GM21737 (cell line): ENCODE measurements around the gene ATAD2B.

ENCODE experiments used
- ATAC-seq: cut with Tn5 transposase; IDR thresholded peaks from one replicate; pipeline ENCODE4 v1.9.1; 2021; ENCODE audit warnings: mild to moderate bottlenecking, moderate library complexity; ENCODE audit not compliant: unreplicated experiment

The ATAD2B gene

DNA sequence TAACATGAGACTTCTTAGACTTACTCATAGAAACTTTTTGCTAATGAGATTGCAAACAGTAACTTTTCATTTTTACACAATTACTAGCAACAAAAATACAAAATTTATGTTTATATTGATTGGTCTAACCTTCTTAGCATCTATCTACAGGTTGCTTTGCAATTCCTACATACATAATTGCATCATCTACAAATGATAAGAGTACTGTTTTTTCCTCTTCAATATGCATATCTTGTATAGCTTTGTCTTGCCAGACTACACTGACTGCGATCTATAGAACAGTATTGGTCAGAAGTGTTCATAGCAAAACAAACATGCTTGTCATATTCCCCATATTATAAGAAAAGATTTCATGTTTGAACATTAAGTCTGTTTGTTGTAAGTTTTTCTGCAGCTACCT, 87.9 kb downstream of the ATAD2B start:
- no peak for ATAC-seq

DNA sequence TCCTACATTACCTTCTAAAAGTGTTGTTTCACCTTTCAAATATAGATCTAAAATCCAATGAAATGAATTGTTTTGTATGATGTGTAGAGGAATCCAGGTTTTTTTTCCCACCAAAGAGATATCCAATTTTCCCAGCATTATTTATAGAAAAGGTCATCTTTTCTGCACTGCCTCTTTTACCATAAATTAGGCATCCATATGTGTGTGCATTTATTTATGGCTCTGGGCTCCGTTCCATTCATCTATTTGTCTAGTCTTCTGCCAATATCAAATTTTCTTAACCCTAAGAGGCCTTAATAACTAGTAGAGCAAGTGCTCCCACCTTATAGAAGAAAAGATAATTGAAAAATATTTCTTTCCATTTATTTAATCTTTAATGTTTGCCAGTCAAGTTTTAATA, 88.3 kb downstream of the ATAD2B start:
- ATAC-seq = no peak

DNA sequence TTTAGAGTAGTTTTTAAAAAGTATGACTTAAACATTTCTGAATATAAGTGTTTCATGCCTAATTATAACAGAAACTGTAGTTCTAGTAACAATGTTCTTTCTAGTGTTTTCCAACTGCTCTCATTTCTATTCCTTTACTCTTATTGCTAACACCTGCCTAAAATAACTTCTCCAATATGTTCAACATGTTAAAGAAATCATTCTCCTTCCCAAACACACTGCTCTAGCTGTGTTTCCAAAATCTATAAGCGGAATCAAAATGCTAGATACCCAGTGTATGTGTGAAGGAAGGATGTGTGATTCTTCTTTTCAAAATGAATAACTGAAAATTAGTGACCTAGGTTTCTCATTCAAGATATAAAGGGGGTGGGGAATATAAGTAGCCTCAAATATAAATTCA, 89.1 kb downstream of the ATAD2B start:
- ATAC-seq = no peak

DNA sequence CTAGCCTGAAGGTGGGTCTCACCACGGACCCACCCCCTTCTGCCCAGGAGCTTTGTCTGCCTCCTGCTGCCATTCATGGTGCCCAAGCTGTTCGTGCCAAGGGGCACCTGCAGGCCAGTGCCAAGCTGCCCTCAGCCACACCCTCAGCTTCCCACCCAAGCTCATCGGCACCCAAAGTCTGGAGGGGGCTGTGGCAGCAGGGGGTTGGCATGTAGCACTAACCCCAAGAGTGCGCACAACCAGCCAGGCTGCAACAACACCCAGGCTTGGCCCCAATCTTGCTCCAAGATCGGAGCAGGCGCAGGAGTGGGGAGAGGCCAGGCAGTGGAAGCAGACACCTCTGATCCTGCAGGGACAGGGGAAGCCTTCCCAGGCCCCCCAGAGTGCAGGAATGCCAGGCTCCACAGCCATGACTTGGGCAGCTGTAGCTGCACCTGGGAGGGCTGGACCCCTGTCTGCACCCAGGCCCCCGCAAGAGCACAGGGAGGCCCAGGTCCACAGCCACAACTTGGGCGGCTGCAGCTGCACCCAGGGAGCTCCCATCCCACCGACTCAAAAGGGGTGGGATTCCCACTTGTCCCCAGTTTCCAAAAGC, 89.9 kb downstream of the ATAD2B start:
- no peak for ATAC-seq

DNA sequence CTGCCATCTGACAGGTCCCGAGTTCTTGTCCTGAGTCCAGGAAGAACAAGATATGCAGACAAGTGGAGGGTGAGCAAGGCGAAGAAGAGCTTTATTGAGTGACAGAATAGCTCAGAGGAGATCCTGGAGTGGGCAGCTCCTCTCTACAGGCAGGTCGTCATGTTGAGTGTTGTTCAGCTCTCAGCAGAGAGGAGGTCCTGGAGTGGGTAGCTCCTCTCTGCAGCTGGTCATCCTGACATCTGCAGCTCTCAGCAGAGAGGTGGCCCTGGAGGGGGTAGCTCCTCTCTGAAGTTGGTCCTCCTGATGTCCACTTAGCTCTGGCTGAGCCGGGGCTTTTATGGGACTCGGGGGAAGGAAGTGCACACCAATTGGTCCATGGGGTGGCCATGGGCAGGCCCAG, 90.4 kb downstream of the ATAD2B start:
- no peak for ATAC-seq

DNA sequence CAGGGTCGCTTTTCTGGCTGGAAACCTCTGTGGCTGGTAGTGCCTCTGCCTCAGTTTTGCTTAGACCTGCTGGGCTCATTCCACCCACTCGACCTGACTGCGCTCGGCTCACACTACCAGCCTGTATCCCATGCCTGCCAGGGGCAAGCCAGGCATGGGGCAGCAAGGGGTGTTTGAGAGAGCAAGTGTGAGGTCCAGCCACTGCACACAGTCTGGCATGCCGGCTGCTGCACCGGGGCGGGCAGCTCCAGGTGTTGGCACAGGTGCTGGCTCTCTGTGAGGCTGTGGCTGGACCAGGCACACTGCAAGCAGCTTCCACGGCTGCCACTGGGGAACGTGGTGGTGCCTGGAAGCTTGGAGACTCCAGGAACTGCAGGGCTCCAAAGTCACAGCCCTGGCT, 90.9 kb downstream of the ATAD2B start:
- no peak for ATAC-seq

DNA sequence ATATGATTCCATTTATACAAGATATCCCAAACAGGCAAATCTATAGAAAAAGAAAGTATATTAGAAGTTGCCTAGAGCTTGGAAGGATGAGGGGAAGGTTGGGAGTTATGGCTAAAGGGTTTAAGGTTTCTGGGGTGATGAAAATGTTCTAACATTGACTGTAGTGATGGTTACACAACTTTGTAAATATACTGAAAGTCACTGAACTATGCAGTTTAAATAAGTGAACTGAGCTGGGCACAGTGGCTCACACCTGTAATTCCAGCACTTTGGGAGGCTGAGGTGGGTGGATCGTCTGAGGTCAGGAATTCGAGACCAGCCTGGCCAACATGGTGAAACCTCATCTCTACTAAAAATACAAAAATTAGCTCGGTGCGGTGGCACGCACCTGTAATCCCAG, 91.5 kb downstream of the ATAD2B start:
- ATAC-seq = no peak

DNA sequence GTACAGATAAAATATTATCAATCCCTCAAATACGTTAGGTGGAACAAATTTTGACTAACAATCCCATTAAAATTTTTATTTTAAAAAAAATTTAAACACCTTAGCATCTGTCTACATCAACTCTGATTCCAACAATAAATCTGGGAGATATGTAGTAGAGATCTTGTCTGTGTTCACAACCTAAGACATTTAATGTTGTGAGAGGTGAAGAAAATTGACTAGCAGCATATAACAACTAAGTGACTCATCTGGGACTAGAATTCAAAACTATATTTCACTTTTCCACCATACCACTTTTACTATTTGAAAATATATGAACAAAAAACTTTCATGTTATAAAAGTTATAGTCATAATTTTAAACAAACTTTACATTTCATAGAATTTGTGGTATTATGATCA, 97.9 kb downstream of the ATAD2B start:
- ATAC-seq = no peak

DNA sequence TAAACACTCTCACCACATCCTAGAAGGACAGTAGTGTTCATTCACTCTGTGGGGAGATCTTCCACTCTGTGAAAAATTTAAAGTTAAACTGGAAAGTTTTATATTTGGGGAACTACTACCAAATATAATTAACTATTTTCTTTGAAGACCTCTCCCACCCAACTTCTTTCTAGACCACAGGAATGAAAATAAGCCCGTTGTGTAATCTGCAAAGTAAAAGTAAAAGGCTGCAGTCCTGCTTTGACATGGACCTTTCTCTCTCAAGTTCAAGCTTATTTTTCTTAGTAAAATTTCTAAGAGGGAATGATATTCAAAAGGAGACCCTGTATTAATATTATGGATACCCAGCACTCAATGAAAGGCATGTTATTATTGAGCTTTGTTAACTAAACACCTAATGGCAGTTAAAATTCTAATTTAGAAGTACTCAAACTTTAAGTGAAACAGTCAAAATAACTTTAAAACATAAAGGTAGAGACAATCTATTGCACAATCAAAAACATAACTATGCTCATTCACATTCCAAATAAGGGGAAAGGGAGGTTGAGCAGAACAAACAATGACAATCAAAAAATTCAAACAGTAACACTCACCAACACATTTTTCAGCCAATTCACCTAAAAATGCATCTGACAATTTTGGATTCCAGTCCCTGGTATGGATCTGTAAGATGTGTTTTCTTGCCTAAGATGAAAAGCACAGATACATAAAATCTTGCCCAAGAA, 98.5 kb downstream of the ATAD2B start:
- ATAC-seq = no peak

DNA sequence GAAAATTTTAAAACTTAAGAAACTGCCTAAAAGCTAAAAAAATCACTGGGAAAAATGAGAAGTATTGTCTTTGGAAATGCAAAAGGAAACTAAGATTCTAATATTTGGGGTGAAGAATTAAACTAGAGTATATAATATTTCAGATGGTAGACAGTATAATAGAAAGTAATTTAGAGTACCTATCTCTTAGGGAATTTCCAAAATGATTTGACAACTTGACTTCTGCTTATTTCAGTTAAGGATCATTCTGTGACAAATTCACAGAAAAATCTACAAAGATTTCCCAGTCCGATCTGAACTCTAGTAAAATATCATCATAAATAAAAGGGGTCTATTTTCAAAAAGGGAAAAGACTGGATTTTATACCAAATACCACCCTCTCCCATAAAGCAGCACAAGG, 99.6 kb downstream of the ATAD2B start:
- no peak for ATAC-seq

DNA sequence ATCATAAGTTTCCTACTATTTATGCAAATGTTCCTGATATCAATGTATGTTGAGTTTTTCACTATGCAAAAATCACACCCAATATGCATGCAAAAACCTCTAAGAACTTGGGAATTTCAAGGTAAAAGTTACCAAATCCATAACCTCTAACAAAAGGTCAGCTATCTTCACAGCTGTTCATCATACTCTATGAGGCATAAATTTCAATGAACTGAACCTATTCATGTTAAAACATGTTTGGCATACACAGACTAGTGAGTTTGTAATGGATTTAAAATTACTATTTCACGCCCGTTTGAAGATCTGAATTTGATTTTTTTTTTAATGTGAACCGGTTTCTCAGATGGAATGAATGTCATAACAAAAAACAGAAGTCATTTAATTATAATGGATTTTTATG, 100.2 kb downstream of the ATAD2B start:
- no peak for ATAC-seq

DNA sequence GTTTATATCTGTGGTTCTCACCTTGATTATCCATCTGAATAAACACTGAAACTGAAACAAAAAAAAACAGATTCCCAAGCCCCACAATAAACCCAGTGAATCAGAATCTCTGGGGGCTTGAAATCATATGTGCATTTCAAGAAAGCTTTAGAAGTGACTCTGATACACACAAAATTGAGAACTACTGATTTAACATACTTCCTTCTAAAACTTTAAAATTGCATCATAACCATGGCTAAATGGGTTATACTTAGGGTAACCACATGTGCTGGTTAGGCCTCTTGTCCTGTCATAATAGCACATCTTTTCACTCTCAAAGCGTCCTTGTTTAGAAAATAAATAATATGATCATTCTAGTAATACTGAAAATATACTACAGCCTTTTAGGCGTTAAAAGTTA, 100.9 kb downstream of the ATAD2B start:
- ATAC-seq = no peak

DNA sequence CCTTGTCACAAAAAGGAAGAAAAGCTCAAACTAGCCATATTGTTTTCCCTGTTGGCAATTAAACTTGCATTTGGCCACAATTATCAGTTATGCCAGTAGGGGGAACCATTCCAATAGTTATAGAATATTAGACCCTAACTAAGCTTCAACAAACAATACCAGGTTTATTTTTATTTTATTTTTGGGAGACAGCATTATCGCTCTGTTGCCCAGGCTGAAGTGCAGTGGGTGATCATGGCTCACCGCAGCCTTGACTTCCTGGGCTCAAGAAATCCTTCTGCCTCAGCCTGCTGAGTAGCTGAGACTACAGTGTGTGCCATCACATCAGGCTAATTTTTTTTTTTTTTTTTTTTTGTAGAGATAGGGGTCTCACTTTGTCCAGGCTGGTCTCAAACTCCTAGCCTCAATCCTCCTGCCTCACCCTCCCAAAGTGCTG, 102.1 kb downstream of the ATAD2B start:
- no peak for ATAC-seq

DNA sequence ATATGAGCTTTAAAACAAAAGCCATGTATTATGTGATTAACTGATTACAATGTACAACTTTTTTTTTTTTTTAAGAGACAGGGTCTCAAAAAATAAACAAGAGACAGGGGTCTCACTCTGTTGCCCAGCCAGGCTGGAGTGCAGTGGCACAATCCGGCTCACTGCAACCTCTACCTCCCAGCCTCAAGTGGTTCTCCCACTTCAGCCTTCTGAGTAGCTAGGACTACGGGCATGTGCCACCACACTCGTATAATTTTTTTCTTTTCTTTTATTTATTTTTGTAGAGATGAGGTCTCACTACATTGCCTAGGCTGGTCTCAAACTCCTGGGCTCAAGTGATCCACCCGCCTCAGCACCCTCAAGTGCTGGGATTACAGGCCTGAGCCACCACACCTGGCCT, 103.1 kb downstream of the ATAD2B start:
- ATAC-seq = no peak

DNA sequence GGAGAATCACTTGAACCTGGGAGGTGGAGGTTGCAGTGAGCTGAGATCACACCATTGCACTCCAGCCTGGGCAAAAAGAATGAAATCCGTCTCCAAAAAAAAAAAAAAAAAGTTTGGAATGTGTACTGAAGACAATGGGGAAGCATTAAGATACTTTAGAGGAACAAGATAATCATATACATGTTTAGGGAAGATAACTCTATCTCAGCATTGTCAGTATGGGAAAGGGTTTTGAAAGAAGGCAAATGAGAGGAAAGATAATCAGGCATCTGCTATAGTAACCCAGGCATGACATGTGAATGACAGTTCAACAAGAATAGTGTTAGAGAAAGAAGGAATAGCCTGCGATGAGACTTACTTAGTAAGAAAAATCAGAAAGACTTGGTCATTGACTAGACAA, 112.0 kb downstream of the ATAD2B start:
- ATAC-seq = no peak

DNA sequence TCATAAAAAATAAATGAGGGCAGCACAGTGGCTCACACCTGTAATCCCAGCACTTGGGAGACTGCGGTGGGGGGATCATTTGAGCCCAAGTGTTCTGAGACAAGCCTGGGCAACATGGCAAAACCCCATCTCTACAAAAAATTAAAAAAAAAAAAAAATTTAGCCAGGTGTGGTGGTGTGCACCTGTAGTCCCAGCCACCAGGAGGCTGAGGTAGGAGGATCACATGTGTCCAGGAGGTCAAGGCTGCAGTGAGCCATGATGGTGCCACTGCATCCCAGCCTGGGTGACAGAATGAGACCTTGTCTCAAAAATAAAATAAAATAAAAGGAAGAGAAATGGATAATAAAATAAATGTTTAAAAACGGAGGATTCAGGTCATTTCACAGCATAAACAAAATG, 113.5 kb downstream of the ATAD2B start:
- ATAC-seq = no peak

DNA sequence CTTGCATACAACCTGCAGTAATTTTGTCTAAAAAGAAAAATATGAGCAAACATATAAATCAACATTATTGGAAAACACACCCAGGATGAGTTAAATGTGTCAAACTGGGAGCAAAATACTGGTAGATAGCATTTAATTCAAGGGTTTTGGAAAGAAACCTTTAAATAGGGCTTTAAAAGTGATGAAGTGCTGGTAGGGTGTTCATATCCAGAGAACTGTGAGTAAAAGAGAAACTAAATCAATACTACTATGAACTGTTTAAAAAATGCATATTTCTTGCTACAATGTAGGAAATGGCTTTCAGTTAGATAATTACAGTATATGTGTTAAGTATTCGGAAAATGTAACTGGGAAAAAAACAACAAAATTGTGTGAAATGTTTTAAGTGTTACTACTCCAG, 117.8 kb downstream of the ATAD2B start:
- no peak for ATAC-seq

DNA sequence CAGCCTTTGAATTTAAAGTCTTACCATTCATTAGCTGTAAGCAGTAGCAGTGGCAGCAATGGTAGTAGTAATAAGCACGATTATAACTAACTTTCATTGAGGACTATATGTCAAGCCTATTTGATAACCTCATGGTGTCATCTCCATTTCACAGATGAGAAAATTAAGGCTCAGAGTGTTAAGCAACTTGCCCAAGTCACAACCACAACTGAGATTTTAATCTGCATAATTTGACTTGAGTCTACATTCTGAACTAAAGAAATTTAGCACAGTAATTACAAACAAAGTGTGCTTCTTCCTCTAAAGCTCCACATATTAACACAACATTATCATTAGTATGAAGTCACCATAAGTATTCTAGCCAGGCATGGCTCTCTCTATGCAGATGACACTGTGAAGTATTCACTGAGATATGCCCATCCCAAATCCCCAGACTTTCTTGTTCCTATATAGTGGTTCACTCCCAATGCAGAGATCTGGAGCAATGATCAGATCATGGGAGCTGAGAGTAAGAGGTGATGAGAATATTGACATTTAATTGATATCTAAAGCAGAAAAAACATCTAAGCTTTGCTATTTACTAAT, 120.2 kb downstream of the ATAD2B start:
- ATAC-seq = no peak

DNA sequence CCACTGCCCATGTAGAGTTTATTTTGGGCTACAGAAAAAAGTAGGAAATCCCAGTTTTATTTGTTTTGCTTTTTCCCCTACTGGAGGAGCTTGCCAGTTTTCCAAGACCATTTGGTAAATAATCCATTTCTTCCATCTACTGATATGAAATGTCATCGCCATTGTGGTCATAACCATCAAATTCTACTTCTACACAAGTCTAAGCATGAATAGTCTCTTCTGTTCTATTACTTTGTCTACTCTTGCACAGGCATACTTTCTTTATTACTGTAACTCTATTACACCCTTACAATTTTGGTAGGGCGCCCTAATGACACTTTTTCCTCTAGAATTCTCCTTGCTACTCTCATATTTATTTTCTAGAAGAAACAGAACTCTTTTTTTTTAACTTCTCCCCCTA, 120.7 kb downstream of the ATAD2B start:
- no peak for ATAC-seq

DNA sequence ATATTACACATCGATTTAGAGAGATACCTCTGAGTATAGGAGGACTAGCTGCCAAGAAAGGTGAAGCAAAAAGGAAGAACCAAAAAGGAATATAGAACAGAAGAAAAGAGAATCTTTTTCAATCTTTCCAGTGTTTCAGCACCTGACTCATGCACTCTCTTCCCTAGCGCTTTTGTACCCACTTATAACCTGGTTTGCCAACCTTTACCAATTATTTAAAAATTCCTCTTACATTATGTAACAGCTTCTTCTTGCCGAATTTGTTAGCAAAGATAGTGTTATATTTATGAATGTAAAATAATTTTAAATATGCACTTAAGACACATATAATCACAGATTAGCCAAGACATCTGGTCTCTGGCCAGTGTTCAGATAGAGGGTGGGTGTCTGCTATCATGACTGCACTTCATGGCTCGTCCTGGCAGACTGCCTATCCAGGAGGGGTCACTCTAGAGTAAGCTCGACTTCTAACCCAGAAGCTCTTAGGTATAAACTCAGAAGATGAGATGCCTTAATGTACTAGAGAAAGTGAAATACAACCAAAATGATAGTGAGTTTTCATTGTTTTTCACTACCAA, 122.9 kb downstream of the ATAD2B start:
- ATAC-seq = no peak

DNA sequence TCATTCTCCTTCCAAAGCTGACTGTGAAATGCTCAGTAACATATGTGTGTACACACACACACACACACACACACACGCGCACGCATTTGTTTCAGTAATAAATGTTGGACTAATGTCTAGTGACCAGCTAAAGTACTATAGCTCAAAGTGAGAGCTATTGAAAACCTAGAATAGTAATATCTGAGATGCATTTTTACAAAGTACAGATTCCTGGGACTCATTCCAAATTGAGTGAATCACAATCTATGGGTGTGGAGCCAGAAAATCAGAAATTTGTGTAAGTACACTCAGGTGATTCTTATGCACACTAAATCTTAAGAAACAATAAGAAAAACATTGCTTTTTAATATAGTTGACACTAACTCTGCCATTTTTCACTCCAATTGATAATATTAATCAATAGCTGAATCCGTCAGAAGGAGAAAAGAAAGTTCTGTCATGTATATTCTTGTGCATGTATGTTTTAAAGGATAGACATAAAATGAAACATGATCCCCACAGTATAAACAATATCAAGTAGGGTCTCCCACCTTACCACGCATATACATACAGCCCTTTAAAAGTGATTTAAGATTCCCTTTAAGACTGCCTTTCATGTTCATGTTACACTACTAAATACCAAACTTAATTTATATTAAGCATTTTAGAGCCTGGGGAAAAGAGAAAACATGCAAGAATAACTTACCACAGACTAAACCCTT, 123.5 kb downstream of the ATAD2B start:
- ATAC-seq = no peak

DNA sequence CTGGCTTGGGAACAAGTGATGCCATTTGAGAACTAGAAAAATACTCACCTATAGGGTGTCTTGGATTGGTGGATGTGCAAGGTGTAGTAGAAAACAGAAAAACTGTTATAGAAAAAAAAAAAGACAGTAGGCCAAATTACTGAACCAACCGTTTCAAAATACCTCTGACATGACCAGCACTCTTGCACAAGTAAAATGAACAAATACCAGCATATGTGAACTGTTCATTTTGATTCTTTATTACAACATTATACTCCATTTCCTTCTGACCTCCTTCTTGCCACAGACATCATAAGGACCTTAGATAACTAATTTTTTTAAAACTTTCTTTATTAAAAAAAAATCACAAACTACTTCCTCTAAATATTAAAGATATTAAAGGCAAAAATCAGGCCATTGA, 125.5 kb downstream of the ATAD2B start:
- ATAC-seq = no peak
